HepG2 (cell line): ENCODE results near the gene PASK. TPM values are rescaled to one million over a fixed set of nuclear protein-coding genes. Genes with fewer than 3 reads are reported as not detected.

Source experiments
- ATAC-seq: fragments of 200-7000 bp; cut with Tn5 transposase; 3 replicates; pipeline ENCODE4 v1.9.1; 2020; ENCODE audit warnings: mild to moderate bottlenecking, moderate library complexity
- BruUV-seq: library from RNA; stranded (reverse); fragments of 400-500 nt; replicated peaks from 2 replicates; lab custom pipeline; 2021; lab: Mats Ljungman, UMichigan
- CTCF ChIA-PET: fragments of 300-600 bp; formaldehyde crosslinking; extraction: SDS; loops from one replicate; lab custom pipeline; 2021; ENCODE audit warnings: low total read pairs, inconsistent platforms, low intra/inter-chr PET ratio; lab: Yijun Ruan, JAX
- POLR2A ChIA-PET: fragments of 350-600 bp; sonication (Branson Sonifier 250); formaldehyde crosslinking; loops from one replicate; lab custom pipeline; 2020; ENCODE audit warnings: antibody characterized with exemption, inconsistent platforms; lab: Yijun Ruan, JAX
- DNase-seq: peaks from one replicate; pipeline ENCODE4 v3.0.0-alpha.2; 2015; ENCODE audit warnings: low spot score
- FAIRE-seq: peaks from 3 replicates; lab custom pipeline; 2011; peaks lifted over from hg19 to GRCh38; lab: Jason Lieb, UNC
- H2AFZ ChIP-seq: one replicate; pipeline ENCODE4 v1.6.1; 2011; ENCODE audit warnings: low read length, inconsistent platforms
- H3K27ac ChIP-seq: fragments of 300-600 bp; 3 replicates; pipeline ENCODE4 v1.8.0; 2011; ENCODE audit warnings: mixed run types, mild to moderate bottlenecking, mixed read lengths, low read length, inconsistent platforms; ENCODE audit not compliant: insufficient read depth; ENCODE audit errors: extremely low read length
- H3K27me3 ChIP-seq, 2 experiments: fragments of 200-600 bp in 1 of 2; 2 replicates in 1 of 2; 3 replicates in 1 of 2; pipeline versions ENCODE4 v1.6.0 to v1.8.0; 2011; ENCODE audit warnings: low read length in 2 of 2, mild to moderate bottlenecking in 2 of 2, moderate library complexity in 2 of 2, inconsistent platforms in 1 of 2; ENCODE audit not compliant: insufficient read depth in 2 of 2, control insufficient read depth in 1 of 2
- H3K36me3 ChIP-seq, 2 experiments: fragments of 200-600 bp in 1 of 2; replicated peaks in 1 of 2; 2 replicates in 1 of 2; 3 replicates in 1 of 2; pipeline versions ENCODE4 v1.5.1 to v1.8.0; 2011; ENCODE audit warnings: low read length in 2 of 2, inconsistent platforms in 1 of 2; ENCODE audit not compliant: insufficient read depth in 2 of 2, control insufficient read depth in 1 of 2
- H3K4me1 ChIP-seq: 2 replicates; pipeline ENCODE4 v1.5.1; 2012; ENCODE audit warnings: low read length, inconsistent platforms; ENCODE audit not compliant: insufficient read depth
- H3K4me2 ChIP-seq: 2 replicates; pipeline ENCODE4 v1.6.0; 2011; ENCODE audit warnings: low read depth, low read length, inconsistent platforms
- H3K4me3 ChIP-seq, 3 experiments: fragments of 200-600 bp in 1 of 3; sonication (generic), shearing (Covaris generic) in 1 of 3; replicated peaks in 1 of 3; 2 replicates each; pipeline ENCODE4 v1.5.1; 2011 to 2016; ENCODE audit warnings: low read length in 3 of 3, inconsistent platforms in 2 of 3, low read depth in 2 of 3, mild to moderate bottlenecking in 2 of 3, control low read depth in 1 of 3, mixed read lengths in 1 of 3; ENCODE audit not compliant: insufficient read depth in 1 of 3
- H3K79me2 ChIP-seq: one replicate; pipeline ENCODE4 v1.6.1; 2011; ENCODE audit warnings: low read length, inconsistent platforms; ENCODE audit not compliant: insufficient read depth
- H3K9ac ChIP-seq: 2 replicates; pipeline ENCODE4 v1.6.0; 2011; ENCODE audit warnings: mild to moderate bottlenecking, low read depth, low read length, inconsistent platforms; ENCODE audit not compliant: insufficient read depth
- H3K9me3 ChIP-seq: 2 replicates; pipeline ENCODE4 v1.5.1; 2012; ENCODE audit warnings: mild to moderate bottlenecking, low read length
- H4K20me1 ChIP-seq: 2 replicates; pipeline ENCODE4 v1.6.0; 2011; ENCODE audit warnings: inconsistent platforms, mild to moderate bottlenecking, low read length, moderate library complexity; ENCODE audit not compliant: insufficient read depth
- ARNT ChIP-seq: fragments of 450-650 bp; IDR thresholded peaks from 2 replicates; pipeline ENCODE4 v1.6.1; 2017
- NFRKB ChIP-seq: fragments of 450-650 bp; IDR thresholded peaks from 2 replicates; pipeline ENCODE4 v1.6.1; 2017
- RFX3 ChIP-seq: IDR thresholded peaks from 2 replicates; pipeline ENCODE4 v1.6.1; 2016; ENCODE audit warnings: missing biosample characterization, missing genetic modification reagents
- ZNF670 ChIP-seq: sonication (generic); formaldehyde crosslinking; IDR thresholded peaks from 2 replicates; pipeline ENCODE4 v1.8.0; 2022; ENCODE audit warnings: mild to moderate bottlenecking, missing genetic modification reagents, borderline replicate concordance
- ZNF850 ChIP-seq: sonication (generic); formaldehyde crosslinking; conservative IDR thresholded peaks from 2 replicates; pipeline ENCODE4 v1.9.0; 2021; ENCODE audit warnings: mild to moderate bottlenecking, missing genetic modification reagents
- WGBS: methylation state at CpG from one replicate; pipeline ENCODE4 v1.1.6; 2017; ENCODE audit warnings: low lambda C conversion rate; 5-methylcytosine and 5-hydroxymethylcytosine counted together
- in situ Hi-C: cut with HindIII; loops from 2 replicates; pipeline ENCODE4 v1.10.0; 2017; ENCODE audit warnings: low pct_unique_long_range_greater_than_20kb; ENCODE audit not compliant: extremely low pct_ligation_motif_present
- intact Hi-C: fragments of 100-400 bp; cut with micrococcal nuclease; formaldehyde crosslinking; loops from one replicate; pipeline ENCODE4 v1.10.0; 2022; ENCODE audit not compliant: unreplicated experiment
- polyA plus RNA-seq, 8 experiments: library from polyadenylated mRNA; depleted of rRNA in 3 of 8; stranded (reverse) in 7 of 8; unstranded in 1 of 8; fragments of >200 nt; fragmentation: Illumina TruSeq in 4 of 8; extraction: Trizol in 4 of 8; gene quantifications; 2 replicates each; pipeline versions ENCODE4 v1.2.1 to v1.2.3, GENCODE V29; 2011 to 2016; ENCODE audit warnings: low read depth in 4 of 8, missing spikeins in 1 of 8, mixed read lengths in 1 of 8; ENCODE audit not compliant: insufficient read depth in 1 of 8
- total RNA-seq, 5 experiments: library from RNA; depleted of rRNA; stranded (reverse); fragments of >200 nt; fragmentation: Illumina TruSeq; extraction: Trizol; gene quantifications; 2 replicates each; pipeline ENCODE4 v1.2.3, GENCODE V29; 2016; ENCODE audit warnings: low read depth in 1 of 5
- TF ChIP-seq, protein P1 (sequence below): sonication (generic); formaldehyde crosslinking; IDR thresholded peaks from 2 replicates; pipeline ENCODE4 v1.4.0; 2020; ENCODE audit warnings: missing genetic modification reagents
- TF ChIP-seq, protein P2 (sequence below): sonication (generic); formaldehyde crosslinking; IDR thresholded peaks from 2 replicates; pipeline ENCODE4 v1.4.0; 2020; ENCODE audit warnings: mild to moderate bottlenecking, missing genetic modification reagents
- TF ChIP-seq, protein P3 (sequence below): sonication (generic); formaldehyde crosslinking; IDR thresholded peaks from 2 replicates; pipeline ENCODE4 v1.4.0; 2020; ENCODE audit warnings: missing genetic modification reagents
- TF ChIP-seq, protein P4 (sequence below): sonication (generic); formaldehyde crosslinking; IDR thresholded peaks from 2 replicates; pipeline ENCODE4 v1.9.0; 2021; ENCODE audit warnings: missing genetic modification reagents, mild to moderate bottlenecking, borderline replicate concordance

PASK gene
- total and polyA plus RNA-seq, 2 of the 13 experiments (the other 11 are each of a cell fraction or from before 2014, with no cell fraction given): 6.9 to 17.0 TPM

GRCh38 chr2:241123816-241124536 is 25.3 kb downstream of the PASK start:
- Histone ChIP-seq H3K9ac (no peak overlapping the region), H3K27me3 (no peaks in the 10 kb centered on the region), H2AFZ (no peak overlapping the region), H3K4me2 (no peak overlapping the region), H3K79me2 (no peaks in the 10 kb centered on the region), H3K27ac (no peak overlapping the region), H3K4me3 (no peak overlapping the region), H4K20me1 (no peaks in the 10 kb centered on the region), H3K9me3 (no peaks in the 10 kb centered on the region), H3K4me1 (no peaks in the 10 kb centered on the region), H3K36me3 (peaks cover 13 to 26% of the 10 kb centered on the region in 2 experiments; a peak in 4 of 5 replicates)
- ChIA-PET CTCF (no interaction called here), POLR2A (no interaction called here)
- intact Hi-C loops (no loop called here), in situ Hi-C loops (no loop called here)
- no TSS peak for BruUV-seq
- TF ChIP-seq ZNF670: no peak
- TF ChIP-seq, protein P1, sequence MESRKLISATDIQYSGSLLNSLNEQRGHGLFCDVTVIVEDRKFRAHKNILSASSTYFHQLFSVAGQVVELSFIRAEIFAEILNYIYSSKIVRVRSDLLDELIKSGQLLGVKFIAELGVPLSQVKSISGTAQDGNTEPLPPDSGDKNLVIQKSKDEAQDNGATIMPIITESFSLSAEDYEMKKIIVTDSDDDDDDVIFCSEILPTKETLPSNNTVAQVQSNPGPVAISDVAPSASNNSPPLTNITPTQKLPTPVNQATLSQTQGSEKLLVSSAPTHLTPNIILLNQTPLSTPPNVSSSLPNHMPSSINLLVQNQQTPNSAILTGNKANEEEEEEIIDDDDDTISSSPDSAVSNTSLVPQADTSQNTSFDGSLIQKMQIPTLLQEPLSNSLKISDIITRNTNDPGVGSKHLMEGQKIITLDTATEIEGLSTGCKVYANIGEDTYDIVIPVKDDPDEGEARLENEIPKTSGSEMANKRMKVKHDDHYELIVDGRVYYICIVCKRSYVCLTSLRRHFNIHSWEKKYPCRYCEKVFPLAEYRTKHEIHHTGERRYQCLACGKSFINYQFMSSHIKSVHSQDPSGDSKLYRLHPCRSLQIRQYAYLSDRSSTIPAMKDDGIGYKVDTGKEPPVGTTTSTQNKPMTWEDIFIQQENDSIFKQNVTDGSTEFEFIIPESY (CRISPR knock-in tag): peak; percentile 74
- 94% methylated on average over 16 of the region's 16 CpGs for WGBS
- no peak for DNase-seq
- no peak; the same call in 2 of the 3 replicates for ATAC-seq
- no peak for FAIRE-seq

GRCh38 chr2:241122376-241123002 is 26.8 kb downstream of the PASK start:
- in situ Hi-C loops (no loop called here), intact Hi-C loops (no loop called here)
- no peak overlapping the region for H3K4me2 ChIP-seq
- DNase-seq (no peak), ATAC-seq (no peak), FAIRE-seq (no peak)
- no peak overlapping the region for H3K27ac ChIP-seq
- H3K4me3 ChIP-seq: no peak overlapping the region
- 93% methylated on average over 15 of the region's 19 CpGs for WGBS
- ChIA-PET CTCF (no interaction called here), POLR2A (no interaction called here)
- no peak overlapping the region for H2AFZ ChIP-seq
- H3K27me3 ChIP-seq: no peaks in the 10 kb centered on the region
- no peaks in the 10 kb centered on the region for H4K20me1 ChIP-seq
- H3K9me3 ChIP-seq: no peaks in the 10 kb centered on the region
- H3K9ac ChIP-seq: no peak overlapping the region
- H3K4me1 ChIP-seq: no peaks in the 10 kb centered on the region
- H3K36me3 ChIP-seq: peaks cover 13 to 26% of the 10 kb centered on the region in 2 experiments; a peak in 4 of 5 replicates
- no peaks in the 10 kb centered on the region for H3K79me2 ChIP-seq
- no TSS peak for BruUV-seq
- TF ChIP-seq NFRKB: no peak
- no peak for TF ChIP-seq RFX3
- TF ChIP-seq, protein P2, sequence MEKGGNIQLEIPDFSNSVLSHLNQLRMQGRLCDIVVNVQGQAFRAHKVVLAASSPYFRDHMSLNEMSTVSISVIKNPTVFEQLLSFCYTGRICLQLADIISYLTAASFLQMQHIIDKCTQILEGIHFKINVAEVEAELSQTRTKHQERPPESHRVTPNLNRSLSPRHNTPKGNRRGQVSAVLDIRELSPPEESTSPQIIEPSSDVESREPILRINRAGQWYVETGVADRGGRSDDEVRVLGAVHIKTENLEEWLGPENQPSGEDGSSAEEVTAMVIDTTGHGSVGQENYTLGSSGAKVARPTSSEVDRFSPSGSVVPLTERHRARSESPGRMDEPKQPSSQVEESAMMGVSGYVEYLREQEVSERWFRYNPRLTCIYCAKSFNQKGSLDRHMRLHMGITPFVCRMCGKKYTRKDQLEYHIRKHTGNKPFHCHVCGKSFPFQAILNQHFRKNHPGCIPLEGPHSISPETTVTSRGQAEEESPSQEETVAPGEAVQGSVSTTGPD (CRISPR knock-in tag): no peak
- TF ChIP-seq ARNT: no peak
- no peak for TF ChIP-seq ZNF850
- TF ChIP-seq, protein P3, sequence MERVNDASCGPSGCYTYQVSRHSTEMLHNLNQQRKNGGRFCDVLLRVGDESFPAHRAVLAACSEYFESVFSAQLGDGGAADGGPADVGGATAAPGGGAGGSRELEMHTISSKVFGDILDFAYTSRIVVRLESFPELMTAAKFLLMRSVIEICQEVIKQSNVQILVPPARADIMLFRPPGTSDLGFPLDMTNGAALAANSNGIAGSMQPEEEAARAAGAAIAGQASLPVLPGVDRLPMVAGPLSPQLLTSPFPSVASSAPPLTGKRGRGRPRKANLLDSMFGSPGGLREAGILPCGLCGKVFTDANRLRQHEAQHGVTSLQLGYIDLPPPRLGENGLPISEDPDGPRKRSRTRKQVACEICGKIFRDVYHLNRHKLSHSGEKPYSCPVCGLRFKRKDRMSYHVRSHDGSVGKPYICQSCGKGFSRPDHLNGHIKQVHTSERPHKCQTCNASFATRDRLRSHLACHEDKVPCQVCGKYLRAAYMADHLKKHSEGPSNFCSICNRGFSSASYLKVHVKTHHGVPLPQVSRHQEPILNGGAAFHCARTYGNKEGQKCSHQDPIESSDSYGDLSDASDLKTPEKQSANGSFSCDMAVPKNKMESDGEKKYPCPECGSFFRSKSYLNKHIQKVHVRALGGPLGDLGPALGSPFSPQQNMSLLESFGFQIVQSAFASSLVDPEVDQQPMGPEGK (CRISPR knock-in tag): no peak
- TF ChIP-seq, protein P4, sequence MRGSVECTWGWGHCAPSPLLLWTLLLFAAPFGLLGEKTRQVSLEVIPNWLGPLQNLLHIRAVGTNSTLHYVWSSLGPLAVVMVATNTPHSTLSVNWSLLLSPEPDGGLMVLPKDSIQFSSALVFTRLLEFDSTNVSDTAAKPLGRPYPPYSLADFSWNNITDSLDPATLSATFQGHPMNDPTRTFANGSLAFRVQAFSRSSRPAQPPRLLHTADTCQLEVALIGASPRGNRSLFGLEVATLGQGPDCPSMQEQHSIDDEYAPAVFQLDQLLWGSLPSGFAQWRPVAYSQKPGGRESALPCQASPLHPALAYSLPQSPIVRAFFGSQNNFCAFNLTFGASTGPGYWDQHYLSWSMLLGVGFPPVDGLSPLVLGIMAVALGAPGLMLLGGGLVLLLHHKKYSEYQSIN (CRISPR knock-in tag): no peak
